ENCODE results near the gene PLAC8. TPM values are rescaled to one million over a fixed set of nuclear protein-coding genes. Genes with fewer than 3 reads are reported as not detected.
"Not testable (repeated sequence)": the region's sequence is repeated elsewhere in the genome, so short reads cannot be mapped to it uniquely, and the experiment has no call there.

The PLAC8 gene
- total RNA-seq, 1 donor from 2014 or later, result not detected

- H3K27ac Mint-ChIP-seq (ENCODE audit: unreplicated experiment), result no peak overlapping the region
- H3K4me3 Mint-ChIP-seq (ENCODE audit: unreplicated experiment), result no peak overlapping the region
- DNase-seq (ENCODE audit: extremely low spot score, unreplicated experiment), result no peak
- H3K36me3 Mint-ChIP-seq (ENCODE audit: unreplicated experiment), result no peaks in the 10 kb centered on the region
- H3K27me3 Mint-ChIP-seq (ENCODE audit: unreplicated experiment), result peaks cover 7% of the 10 kb centered on the region
- no peaks in the 10 kb centered on the region for H3K9me3 Mint-ChIP-seq (ENCODE audit: unreplicated experiment)
- TF ChIP-seq CTCF (IDR thresholded peaks at IDR 0.05), result no peak
- no peaks in the 10 kb centered on the region for H3K4me1 Mint-ChIP-seq (ENCODE audit: unreplicated experiment)
These were observed 35.5 kb upstream of the PLAC8 start for GRCh38 chr4:83149865-83150652.

DNA sequence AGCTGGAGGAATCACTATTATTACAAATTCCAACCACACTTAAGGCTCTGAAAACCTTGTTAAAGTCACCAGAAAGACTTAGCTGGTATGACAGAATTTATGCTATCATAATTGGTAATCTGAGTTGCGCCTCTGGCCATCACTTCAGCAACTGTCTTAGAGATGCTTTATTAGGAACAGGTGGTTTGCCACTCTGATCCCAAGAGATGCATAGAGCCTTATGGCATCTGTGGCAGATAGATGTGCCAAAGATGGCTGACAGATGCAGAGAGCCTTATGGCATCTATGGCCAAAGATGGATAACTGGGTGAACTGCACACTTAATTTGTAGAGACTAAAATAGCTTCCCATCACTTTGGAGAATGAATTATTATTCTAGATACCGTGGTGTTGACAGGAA lies 32.3 kb upstream of the PLAC8 start:
- Mint-ChIP-seq H3K27ac (ENCODE audit: unreplicated experiment) (no peak overlapping the region), H3K9me3 (ENCODE audit: unreplicated experiment) (no peaks in the 10 kb centered on the region), H3K4me3 (ENCODE audit: unreplicated experiment) (no peak overlapping the region), H3K4me1 (ENCODE audit: unreplicated experiment) (no peaks in the 10 kb centered on the region), H3K36me3 (ENCODE audit: unreplicated experiment) (no peaks in the 10 kb centered on the region), H3K27me3 (ENCODE audit: unreplicated experiment) (peaks cover 9% of the 10 kb centered on the region)
- TF ChIP-seq CTCF (IDR thresholded peaks at IDR 0.05), result no peak
- DNase-seq (ENCODE audit: extremely low spot score, unreplicated experiment), result no peak

DNA sequence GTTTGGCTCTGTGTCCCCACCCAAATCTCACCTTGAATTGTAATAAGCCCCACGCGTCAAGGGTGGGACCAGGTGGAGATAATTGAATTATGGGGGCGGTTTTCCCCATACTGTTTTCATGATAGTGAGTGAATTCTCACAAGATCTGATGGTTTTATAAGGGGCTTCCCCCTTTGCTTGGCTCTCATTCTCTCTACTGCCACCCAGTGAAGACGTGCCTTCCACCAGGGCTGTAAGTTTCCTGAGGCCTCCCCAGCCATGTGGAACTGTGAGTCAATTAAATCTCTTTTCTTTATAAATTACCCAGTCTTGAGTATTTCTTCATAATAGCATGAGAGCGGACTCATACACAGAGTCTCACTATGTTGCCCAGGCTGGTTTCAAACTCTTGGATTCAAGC lies 31.2 kb upstream of the PLAC8 start:
- DNase-seq (ENCODE audit: extremely low spot score, unreplicated experiment), result not testable (repeated sequence)

DNA sequence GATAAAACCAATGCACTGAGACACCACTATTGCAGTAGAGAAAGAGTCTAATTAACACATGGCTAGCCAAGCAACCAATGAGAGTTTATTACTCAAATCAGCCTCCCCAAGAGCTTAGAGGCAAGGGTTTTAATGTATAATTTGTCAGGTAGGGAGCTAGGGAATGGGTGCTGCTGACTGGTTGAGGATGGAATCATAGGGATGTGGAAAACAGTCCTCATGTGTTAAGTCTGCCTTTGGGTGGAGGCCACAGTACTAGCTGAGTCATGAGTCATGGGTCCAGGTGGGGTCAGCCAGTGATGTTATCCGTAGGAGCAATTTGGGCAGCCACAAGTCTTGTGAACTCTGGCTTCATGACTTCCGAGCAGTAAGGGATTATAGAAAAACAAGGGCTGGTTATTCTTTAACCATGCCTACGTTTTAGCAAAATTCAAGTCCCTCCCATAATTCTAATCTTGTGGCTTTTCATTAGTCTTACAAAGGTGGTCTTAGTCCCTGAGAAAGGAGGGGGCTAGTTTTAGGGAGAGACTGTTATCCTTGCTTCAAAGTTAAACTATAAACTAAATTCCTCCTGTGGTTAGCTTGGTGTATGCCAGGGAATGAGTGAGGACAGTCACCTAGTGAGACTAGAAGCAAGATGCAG lies 25.1 kb upstream of the PLAC8 start:
- TF ChIP-seq CTCF (IDR thresholded peaks at IDR 0.05), result no peak
- no peak overlapping the region for H3K27ac Mint-ChIP-seq (ENCODE audit: unreplicated experiment)
- no peaks in the 10 kb centered on the region for H3K27me3 Mint-ChIP-seq (ENCODE audit: unreplicated experiment)
- peaks cover 11% of the 10 kb centered on the region for H3K9me3 Mint-ChIP-seq (ENCODE audit: unreplicated experiment)
- H3K36me3 Mint-ChIP-seq (ENCODE audit: unreplicated experiment), result no peaks in the 10 kb centered on the region
- no peak overlapping the region for H3K4me3 Mint-ChIP-seq (ENCODE audit: unreplicated experiment)
- no peaks in the 10 kb centered on the region for H3K4me1 Mint-ChIP-seq (ENCODE audit: unreplicated experiment)
- no peak for DNase-seq (ENCODE audit: extremely low spot score, unreplicated experiment)

More for the DNA sequence above, 31.2 kb upstream of the PLAC8 start:
- H3K4me1 Mint-ChIP-seq (ENCODE audit: unreplicated experiment); H3K27ac Mint-ChIP-seq (ENCODE audit: unreplicated experiment); H3K36me3 Mint-ChIP-seq (ENCODE audit: unreplicated experiment); H3K4me3 Mint-ChIP-seq (ENCODE audit: unreplicated experiment); H3K9me3 Mint-ChIP-seq (ENCODE audit: unreplicated experiment); H3K27me3 Mint-ChIP-seq (ENCODE audit: unreplicated experiment): not testable (repeated sequence)

GRCh38 chr4:83138946-83139345 lies 24.4 kb upstream of the PLAC8 start:
- Mint-ChIP-seq H3K9me3 (ENCODE audit: unreplicated experiment) (peaks cover 15% of the 10 kb centered on the region), H3K27ac (ENCODE audit: unreplicated experiment) (no peak overlapping the region), H3K4me1 (ENCODE audit: unreplicated experiment) (no peaks in the 10 kb centered on the region), H3K36me3 (ENCODE audit: unreplicated experiment) (no peaks in the 10 kb centered on the region), H3K27me3 (ENCODE audit: unreplicated experiment) (no peaks in the 10 kb centered on the region), H3K4me3 (ENCODE audit: unreplicated experiment) (no peak overlapping the region)
- DNase-seq (ENCODE audit: extremely low spot score, unreplicated experiment), result no peak
- no peak for TF ChIP-seq CTCF (IDR thresholded peaks at IDR 0.05)
